Eye (tissue), 1 donor: ENCODE data around the gene EVA1C.
"Not testable (repeated sequence)": the region's sequence is repeated elsewhere in the genome, so short reads cannot be mapped to it uniquely, and the experiment has no call there.

Source experiments
- DNase-seq: peaks from one replicate; pipeline ENCODE4 v3.0.0-alpha.2; 2015

The EVA1C gene

GRCh38 chr21:32533611-32534010 is 121.1 kb downstream of the EVA1C start:
- no peak for DNase-seq

GRCh38 chr21:32534113-32534512 is 121.6 kb downstream of the EVA1C start:
- DNase-seq: no peak

- DNase-seq: no peak
These were observed 123.1 kb downstream of the EVA1C start for GRCh38 chr21:32535612-32536011.

- DNase-seq: no peak
These were observed 125.0 kb downstream of the EVA1C start for GRCh38 chr21:32537569-32537881.

- DNase-seq: no peak
These were observed 125.8 kb downstream of the EVA1C start for GRCh38 chr21:32538147-32538792.

GRCh38 chr21:32539378-32539777 is 126.9 kb downstream of the EVA1C start:
- no peak for DNase-seq

- DNase-seq: not testable (repeated sequence)
These were observed 130.6 kb downstream of the EVA1C start for GRCh38 chr21:32543056-32543455.

GRCh38 chr21:32543975-32544374 is 131.5 kb downstream of the EVA1C start:
- no peak for DNase-seq

GRCh38 chr21:32544697-32545096 is 132.2 kb downstream of the EVA1C start:
- no peak for DNase-seq

- no peak for DNase-seq
These were observed 133.5 kb downstream of the EVA1C start for GRCh38 chr21:32545948-32546441.

GRCh38 chr21:32547018-32547417 is 134.5 kb downstream of the EVA1C start:
- no peak for DNase-seq

- no peak for DNase-seq
These were observed 136.5 kb downstream of the EVA1C start for GRCh38 chr21:32548978-32549377.

GRCh38 chr21:32549440-32549839 is 136.9 kb downstream of the EVA1C start:
- DNase-seq: no peak

- DNase-seq: no peak
These were observed 137.4 kb downstream of the EVA1C start for GRCh38 chr21:32549886-32550285.

GRCh38 chr21:32554832-32555638 is 142.5 kb downstream of the EVA1C start:
- no peak for DNase-seq

- DNase-seq: no peak
These were observed 145.6 kb downstream of the EVA1C start for GRCh38 chr21:32558106-32558505.

- DNase-seq: no peak
These were observed 146.6 kb downstream of the EVA1C start for GRCh38 chr21:32559006-32559610.

- DNase-seq: no peak
These were observed 148.4 kb downstream of the EVA1C start for GRCh38 chr21:32560896-32561295.

GRCh38 chr21:32561476-32561875 is 149.0 kb downstream of the EVA1C start:
- not testable (repeated sequence) for DNase-seq

- DNase-seq: peak; percentile 54
These were observed 149.9 kb downstream of the EVA1C start for GRCh38 chr21:32562426-32562825.

GRCh38 chr21:32562915-32563314 is 150.4 kb downstream of the EVA1C start:
- no peak for DNase-seq
